HG02885 (cell line): ENCODE results near the gene RASA3.
"Not testable (repeated sequence)": the region's sequence is repeated elsewhere in the genome, so short reads cannot be mapped to it uniquely, and the experiment has no call there.

Experiments
- ATAC-seq: cut with Tn5 transposase; IDR thresholded peaks from one replicate; pipeline ENCODE4 v1.9.1; 2021; ENCODE audit warnings: mild to moderate bottlenecking; ENCODE audit not compliant: unreplicated experiment, poor library complexity

Gene RASA3

GRCh38 chr13:114088234-114088633 lies 44.2 kb downstream of the RASA3 start:
- ATAC-seq: no peak

- no peak for ATAC-seq
These were observed 45.0 kb downstream of the RASA3 start for GRCh38 chr13:114087430-114087829.

- ATAC-seq: no peak
These were observed 49.4 kb downstream of the RASA3 start for GRCh38 chr13:114082849-114083645.

GRCh38 chr13:114081761-114082681 lies 50.4 kb downstream of the RASA3 start:
- no peak for ATAC-seq

GRCh38 chr13:114080739-114081561 lies 51.5 kb downstream of the RASA3 start:
- ATAC-seq: no peak

GRCh38 chr13:114079601-114080536 lies 52.6 kb downstream of the RASA3 start:
- ATAC-seq: no peak

- no peak for ATAC-seq
These were observed 53.7 kb downstream of the RASA3 start for GRCh38 chr13:114078461-114079451.

- no peak for ATAC-seq
These were observed 54.5 kb downstream of the RASA3 start for GRCh38 chr13:114077933-114078325.

- ATAC-seq: no peak
These were observed 55.1 kb downstream of the RASA3 start for GRCh38 chr13:114077099-114077932.

GRCh38 chr13:114076329-114077090 lies 55.9 kb downstream of the RASA3 start:
- no peak for ATAC-seq

GRCh38 chr13:114075811-114076210 lies 56.6 kb downstream of the RASA3 start:
- not testable (repeated sequence) for ATAC-seq

GRCh38 chr13:114074671-114075315 lies 57.6 kb downstream of the RASA3 start:
- ATAC-seq: no peak

GRCh38 chr13:114073881-114074612 lies 58.4 kb downstream of the RASA3 start:
- ATAC-seq: no peak

GRCh38 chr13:114072421-114072820 lies 60.0 kb downstream of the RASA3 start:
- ATAC-seq: no peak

GRCh38 chr13:114071991-114072390 lies 60.4 kb downstream of the RASA3 start:
- ATAC-seq: no peak
